Neural progenitor cell (in vitro differentiated cells): Measurements from ENCODE around the gene ZBP1. TPM values are rescaled to one million over a fixed set of nuclear protein-coding genes. Genes with fewer than 3 reads are reported as not detected.

ENCODE experiments used
- DNase-seq: peaks from one replicate; pipeline ENCODE4 v3.0.0-alpha.2; 2016; ENCODE audit warnings: low spot score
- H2AFZ ChIP-seq: fragments of 200-600 bp; sonication (generic); replicated peaks from 2 replicates; pipeline ENCODE4 v1.6.1; 2016; ENCODE audit warnings: antibody characterized with exemption
- H3F3A ChIP-seq: fragments of 200-600 bp; sonication (generic); 2 replicates; pipeline ENCODE4 v1.6.1; 2016; ENCODE audit warnings: antibody characterized with exemption, low read depth
- H3K27ac ChIP-seq: fragments of 200-600 bp; sonication (generic); 2 replicates; pipeline ENCODE4 v1.5.1; 2016; ENCODE audit warnings: mild to moderate bottlenecking
- H3K27me3 ChIP-seq: fragments of 200-600 bp; sonication (generic); 2 replicates; pipeline ENCODE4 v1.6.1; 2016; ENCODE audit warnings: mild to moderate bottlenecking, moderate library complexity
- H3K36me3 ChIP-seq: fragments of 200-600 bp; sonication (generic); 2 replicates; pipeline ENCODE4 v1.5.1; 2016
- H3K4me1 ChIP-seq: fragments of 200-600 bp; sonication (generic); 2 replicates; pipeline ENCODE4 v1.6.1; 2016; ENCODE audit warnings: mixed run types
- H3K4me2 ChIP-seq: fragments of 200-600 bp; sonication (generic); 2 replicates; pipeline ENCODE4 v1.6.1; 2016
- H3K4me3 ChIP-seq: fragments of 200-600 bp; sonication (generic); 2 replicates; pipeline ENCODE4 v1.5.1; 2016
- H3K79me2 ChIP-seq: fragments of 200-600 bp; sonication (generic); 2 replicates; pipeline ENCODE4 v1.6.1; 2016; ENCODE audit warnings: low read depth
- H3K9ac ChIP-seq: fragments of 200-600 bp; sonication (generic); 2 replicates; pipeline ENCODE4 v1.6.1; 2016
- H3K9me3 ChIP-seq: fragments of 200-600 bp; sonication (generic); 2 replicates; pipeline ENCODE4 v1.5.1; 2016; ENCODE audit warnings: low read depth
- H4K20me1 ChIP-seq: fragments of 200-600 bp; sonication (generic); 2 replicates; pipeline ENCODE4 v1.6.1; 2016; ENCODE audit warnings: low read depth
- H3K27ac Mint-ChIP-seq: 3 replicates; pipeline ENCODE4 v1.8.0; 2021; ENCODE audit warnings: mixed read lengths
- H3K27me3 Mint-ChIP-seq: 2 replicates; pipeline ENCODE4 v1.8.0; 2022; ENCODE audit warnings: low read depth, mild to moderate bottlenecking, inconsistent platforms, moderate library complexity, mixed read lengths; ENCODE audit not compliant: insufficient read depth
- H3K36me3 Mint-ChIP-seq: 3 replicates; pipeline ENCODE4 v1.8.0; 2021; ENCODE audit warnings: mixed read lengths
- H3K4me1 Mint-ChIP-seq: 3 replicates; pipeline ENCODE4 v1.8.0; 2021; ENCODE audit warnings: mixed read lengths
- H3K4me3 Mint-ChIP-seq: 3 replicates; pipeline ENCODE4 v1.8.0; 2021; ENCODE audit warnings: mild to moderate bottlenecking, moderate library complexity, mixed read lengths
- H3K9me3 Mint-ChIP-seq: 3 replicates; pipeline ENCODE4 v1.8.0; 2020; ENCODE audit warnings: mixed read lengths
- CTCF ChIP-seq: fragments of 200-600 bp; sonication (generic); IDR thresholded peaks from 2 replicates; pipeline ENCODE4 v1.5.1; 2017; ENCODE audit warnings: antibody characterized with exemption, mild to moderate bottlenecking
- EZH2 ChIP-seq: fragments of 200-600 bp; sonication (generic); IDR thresholded peaks from 2 replicates; pipeline ENCODE4 v1.6.1; 2017; ENCODE audit warnings: antibody characterized with exemption, mild to moderate bottlenecking, moderate library complexity
- EZH2phosphoT487 ChIP-seq: fragments of 200-600 bp; sonication (generic); IDR thresholded peaks from 2 replicates; pipeline ENCODE4 v1.6.1; 2017; ENCODE audit warnings: antibody characterized with exemption
- total RNA-seq: library from RNA; depleted of rRNA; stranded (reverse); fragments of >200 nt; gene quantifications from 2 replicates; pipeline ENCODE4 v1.2.3, GENCODE V29; 2015; ENCODE audit warnings: low replicate concordance

Gene ZBP1
- total RNA-seq, 1 donor from 2014 or later: not detected

GRCh38 chr20:57617079-57617795, 3.0 kb downstream of the ZBP1 start:
- Histone ChIP-seq H3K4me3 (no peak overlapping the region), H3K9ac (no peak overlapping the region), H3F3A (no peaks in the 10 kb centered on the region), H2AFZ (no peak overlapping the region), H3K27me3 (no peaks in the 10 kb centered on the region), H3K4me2 (no peak overlapping the region), H3K79me2 (no peaks in the 10 kb centered on the region), H3K9me3 (no peaks in the 10 kb centered on the region), H4K20me1 (no peaks in the 10 kb centered on the region), H3K27ac (no peak overlapping the region), H3K36me3 (no peaks in the 10 kb centered on the region), H3K4me1 (no peaks in the 10 kb centered on the region)
- H3K4me3 Mint-ChIP-seq: no peak overlapping the region
- H3K9me3 Mint-ChIP-seq: no peaks in the 10 kb centered on the region
- H3K36me3 Mint-ChIP-seq: no peaks in the 10 kb centered on the region
- H3K4me1 Mint-ChIP-seq: no peaks in the 10 kb centered on the region
- no peak for TF ChIP-seq EZH2
- no peak for TF ChIP-seq EZH2phosphoT487
- no peak overlapping the region for H3K27ac Mint-ChIP-seq
- peaks cover 9% of the 10 kb centered on the region for H3K27me3 Mint-ChIP-seq
- DNase-seq: no peak

GRCh38 chr20:57616143-57616951, 3.9 kb downstream of the ZBP1 start:
- no peaks in the 10 kb centered on the region for H3K79me2 ChIP-seq
- Mint-ChIP-seq H3K27me3 (peaks cover 9% of the 10 kb centered on the region), H3K36me3 (no peaks in the 10 kb centered on the region), H3K27ac (no peak overlapping the region), H3K4me3 (no peak overlapping the region), H3K9me3 (no peaks in the 10 kb centered on the region), H3K4me1 (no peaks in the 10 kb centered on the region)
- H3K4me1 ChIP-seq: no peaks in the 10 kb centered on the region
- H3K36me3 ChIP-seq: no peaks in the 10 kb centered on the region
- no peaks in the 10 kb centered on the region for H3K27me3 ChIP-seq
- H3K9me3 ChIP-seq: no peaks in the 10 kb centered on the region
- no peak overlapping the region for H3K4me2 ChIP-seq
- no peak overlapping the region for H3K27ac ChIP-seq
- DNase-seq: no peak
- no peak overlapping the region for H2AFZ ChIP-seq
- no peaks in the 10 kb centered on the region for H3F3A ChIP-seq
- H3K4me3 ChIP-seq: no peak overlapping the region
- H4K20me1 ChIP-seq: no peaks in the 10 kb centered on the region
- no peak overlapping the region for H3K9ac ChIP-seq
- TF ChIP-seq EZH2: no peak
- TF ChIP-seq EZH2phosphoT487: no peak
- no peak for TF ChIP-seq CTCF

DNA sequence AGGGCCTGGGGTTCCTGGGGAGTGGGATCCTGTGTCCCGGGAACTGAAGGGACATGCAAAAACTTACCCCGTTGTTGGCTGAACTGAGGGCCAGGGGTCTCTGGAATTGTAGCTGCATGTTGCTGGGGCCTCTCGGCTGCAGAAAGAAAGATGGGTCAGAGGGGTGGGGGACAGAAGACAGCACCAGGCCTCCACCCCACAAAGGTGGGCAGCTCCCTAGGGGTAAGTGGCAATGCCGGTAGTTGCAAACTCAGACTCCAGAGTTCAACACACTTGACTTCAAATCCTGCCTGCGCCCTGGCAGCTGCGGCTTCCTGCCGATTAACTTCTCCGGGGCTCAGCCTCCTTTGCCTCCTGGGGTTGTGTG, 4.8 kb downstream of the ZBP1 start:
- no peak overlapping the region for H3K4me3 Mint-ChIP-seq
- Histone ChIP-seq H3K27me3 (no peaks in the 10 kb centered on the region), H3K9me3 (no peaks in the 10 kb centered on the region), H2AFZ (no peak overlapping the region), H3K4me1 (no peaks in the 10 kb centered on the region), H3F3A (no peaks in the 10 kb centered on the region), H3K4me3 (no peak overlapping the region), H4K20me1 (no peaks in the 10 kb centered on the region), H3K9ac (no peak overlapping the region), H3K4me2 (no peak overlapping the region), H3K79me2 (no peaks in the 10 kb centered on the region), H3K27ac (no peak overlapping the region), H3K36me3 (no peaks in the 10 kb centered on the region)
- no peaks in the 10 kb centered on the region for H3K9me3 Mint-ChIP-seq
- H3K27me3 Mint-ChIP-seq: peaks cover 5% of the 10 kb centered on the region
- TF ChIP-seq EZH2 (no peak), CTCF (no peak), EZH2phosphoT487 (no peak)
- no peak overlapping the region for H3K27ac Mint-ChIP-seq
- H3K36me3 Mint-ChIP-seq: no peaks in the 10 kb centered on the region
- H3K4me1 Mint-ChIP-seq: peaks cover 6% of the 10 kb centered on the region
- DNase-seq: no peak
